IPS-18a (cell line): ENCODE results near the gene TAP2.
A peak's percentile ranks its signal among the peaks of the same experiment; 100 is the strongest.

Source experiments
- H3K27ac ChIP-seq: one replicate; pipeline ENCODE4 v1.5.1; 2013; ENCODE audit warnings: low read length
- H3K27me3 ChIP-seq: one replicate; pipeline ENCODE4 v1.6.1; 2013; ENCODE audit warnings: mild to moderate bottlenecking, low read length; ENCODE audit not compliant: control insufficient read depth, insufficient read depth
- H3K36me3 ChIP-seq: one replicate; pipeline ENCODE4 v1.6.1; 2013; ENCODE audit warnings: low read depth, low read length; ENCODE audit not compliant: control insufficient read depth
- H3K4me1 ChIP-seq: one replicate; pipeline ENCODE4 v1.6.1; 2013; ENCODE audit warnings: low read depth, low read length; ENCODE audit not compliant: control insufficient read depth
- H3K4me3 ChIP-seq: one replicate; pipeline ENCODE4 v1.5.1; 2013; ENCODE audit warnings: low read length
- H3K9ac ChIP-seq: one replicate; pipeline ENCODE4 v1.6.1; 2013; ENCODE audit warnings: mild to moderate bottlenecking, low read length, moderate library complexity
- H3K9me3 ChIP-seq: one replicate; pipeline ENCODE4 v1.6.1; 2013; ENCODE audit warnings: low read depth, low read length; ENCODE audit not compliant: control insufficient read depth

The TAP2 gene

DNA sequence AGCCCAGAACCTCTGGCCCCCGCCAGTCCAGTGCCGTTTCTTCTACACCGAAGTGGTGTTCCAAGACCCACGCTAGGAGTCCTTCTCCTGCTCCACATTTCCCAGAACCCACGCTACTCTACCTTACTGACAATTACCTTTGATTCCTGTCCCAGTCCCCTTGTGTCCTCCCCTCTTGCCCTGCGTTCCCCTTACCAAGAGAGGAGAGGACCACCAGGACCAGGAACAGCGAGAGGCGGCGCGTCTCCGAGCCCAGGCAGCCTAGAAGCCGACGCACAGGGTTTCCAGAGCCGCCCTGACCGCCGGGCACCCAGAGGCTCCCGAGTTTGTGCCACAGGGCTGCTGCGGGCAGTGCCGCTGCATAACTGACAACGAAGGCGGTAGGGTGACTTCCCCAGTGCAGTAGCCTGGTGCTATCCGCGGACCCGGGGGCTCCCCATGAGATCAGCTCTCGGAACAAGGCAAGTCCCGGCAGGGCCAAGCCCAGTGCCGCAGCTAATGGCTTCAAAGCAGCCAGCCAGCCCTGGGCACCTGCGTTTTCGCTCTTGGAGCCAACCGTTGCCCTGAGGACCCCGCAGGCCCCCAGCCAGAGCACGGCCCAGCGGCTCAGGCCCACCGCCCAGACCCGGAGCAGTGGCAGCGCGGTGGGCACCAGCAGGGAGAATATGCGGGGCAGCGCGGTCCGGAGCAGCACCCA is 14.5 kb upstream of the TAP2 start:
- Histone ChIP-seq H3K4me3 (peak overlapping the region; percentile 81), H3K9ac (peak overlapping the region; percentile 25), H3K36me3 (no peaks in the 10 kb centered on the region), H3K27me3 (peaks cover 64% of the 10 kb centered on the region), H3K4me1 (no peaks in the 10 kb centered on the region), H3K27ac (no peak overlapping the region), H3K9me3 (no peaks in the 10 kb centered on the region)

DNA sequence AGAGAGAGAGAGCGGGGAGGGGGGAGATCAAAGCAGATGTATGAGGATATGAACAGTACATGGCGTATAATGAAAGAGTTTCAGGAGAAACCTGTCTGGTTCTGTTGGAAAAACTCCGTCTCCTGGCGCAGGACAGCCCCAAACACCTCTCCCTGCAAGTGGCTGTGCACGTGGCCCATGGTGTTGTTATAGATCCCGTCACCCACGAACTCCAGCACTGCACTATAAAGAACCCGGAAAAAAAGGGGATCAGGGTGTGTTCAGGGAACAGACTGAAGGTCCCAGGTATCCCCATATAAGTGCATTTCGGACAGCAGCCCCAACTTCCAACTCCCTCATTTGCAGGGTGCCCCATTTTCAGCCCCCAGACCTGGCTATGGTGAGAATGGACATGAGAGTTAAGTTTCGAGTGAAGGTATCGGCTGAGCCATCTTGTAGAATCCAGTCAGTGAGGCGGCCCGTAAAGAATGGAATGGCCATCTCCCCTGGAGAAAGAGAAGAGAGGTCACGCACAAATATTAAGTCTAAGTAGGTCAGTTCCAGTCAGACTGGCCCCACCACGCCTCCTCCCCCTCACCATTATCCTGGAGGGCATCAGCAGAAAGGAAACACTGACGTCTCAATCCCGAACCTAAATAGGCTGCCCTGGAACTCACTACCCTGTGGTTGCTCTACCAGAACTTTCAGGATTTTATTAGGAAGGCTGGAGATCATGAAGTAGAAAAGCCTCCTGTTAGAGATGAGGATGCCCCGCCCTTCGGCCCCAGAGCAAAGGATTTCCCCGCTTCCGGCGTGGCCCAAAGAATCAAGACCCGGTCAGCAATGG is 13.7 kb upstream of the TAP2 start:
- Histone ChIP-seq H3K4me1 (no peaks in the 10 kb centered on the region), H3K27me3 (peaks cover 62% of the 10 kb centered on the region), H3K4me3 (peak overlapping the region; percentile 81), H3K36me3 (no peaks in the 10 kb centered on the region), H3K9me3 (no peaks in the 10 kb centered on the region), H3K9ac (no peak overlapping the region), H3K27ac (no peak overlapping the region)

DNA sequence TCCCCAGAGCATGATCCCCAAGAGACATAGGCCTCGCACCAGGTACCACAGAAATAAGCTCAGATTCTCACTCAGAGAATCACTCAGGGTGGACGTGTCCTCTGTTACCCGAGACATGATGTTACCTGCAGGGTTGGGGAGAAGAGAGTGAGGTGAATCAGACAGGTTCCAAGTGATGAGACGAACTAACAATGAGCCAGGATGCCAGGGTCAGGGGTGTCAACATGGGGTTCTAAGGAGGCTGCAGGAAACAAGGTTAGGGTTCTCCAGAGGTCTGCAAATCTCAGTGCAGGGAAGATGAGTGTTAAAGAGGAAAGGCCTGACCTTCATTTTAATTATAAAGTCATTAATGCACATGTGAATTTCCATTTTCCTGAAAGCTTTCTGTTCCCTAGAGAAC is 12.5 kb upstream of the TAP2 start:
- Histone ChIP-seq H3K27ac (no peak overlapping the region), H3K9me3 (no peaks in the 10 kb centered on the region), H3K27me3 (peaks cover 53% of the 10 kb centered on the region), H3K36me3 (no peaks in the 10 kb centered on the region), H3K9ac (no peak overlapping the region), H3K4me1 (no peaks in the 10 kb centered on the region), H3K4me3 (no peak overlapping the region)

DNA sequence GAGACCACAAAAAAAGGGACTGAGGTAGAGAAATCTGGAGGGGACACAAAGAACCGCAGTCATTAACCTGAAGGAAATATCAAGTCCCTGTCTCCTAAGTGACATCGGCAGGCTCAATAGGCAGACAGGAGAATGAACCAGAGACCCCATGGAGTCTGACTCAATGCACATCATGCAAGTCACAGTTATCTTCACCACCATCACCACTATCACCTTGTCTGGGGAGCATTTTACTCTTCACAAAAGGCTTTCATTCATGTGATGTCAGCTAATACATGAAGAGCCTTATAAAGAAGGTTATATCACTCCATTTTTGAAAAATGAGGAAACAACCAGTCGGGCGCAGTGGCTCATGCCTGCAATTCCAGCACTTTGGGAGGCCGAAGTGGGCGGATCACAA is 10.6 kb upstream of the TAP2 start:
- no peaks in the 10 kb centered on the region for H3K36me3 ChIP-seq
- H3K27me3 ChIP-seq: peaks cover 42% of the 10 kb centered on the region
- no peaks in the 10 kb centered on the region for H3K9me3 ChIP-seq
- no peak overlapping the region for H3K27ac ChIP-seq
- no peak overlapping the region for H3K9ac ChIP-seq
- H3K4me1 ChIP-seq: no peaks in the 10 kb centered on the region
- H3K4me3 ChIP-seq: no peak overlapping the region

DNA sequence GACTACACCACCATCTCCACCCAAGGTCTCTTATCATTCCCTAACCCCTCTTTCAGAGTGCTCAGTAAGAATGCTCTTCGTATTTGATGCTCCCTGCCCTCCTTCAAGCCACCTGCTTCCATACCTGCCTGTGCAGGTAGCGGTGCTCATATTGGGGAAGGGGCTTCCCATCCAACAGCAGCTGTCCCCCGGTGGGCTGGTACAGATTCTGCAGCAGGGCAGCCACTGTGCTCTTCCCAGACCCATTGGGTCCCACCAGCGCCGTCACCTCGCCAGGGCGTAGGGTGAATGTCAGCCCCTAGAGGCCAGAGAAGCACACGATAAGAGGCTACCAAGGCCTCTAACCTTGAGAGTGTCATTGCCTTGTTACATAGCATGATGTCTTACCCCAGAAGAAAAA is 9.3 kb upstream of the TAP2 start:
- H3K9ac ChIP-seq: no peak overlapping the region
- no peaks in the 10 kb centered on the region for H3K4me1 ChIP-seq
- H3K27me3 ChIP-seq: peaks cover 47% of the 10 kb centered on the region
- H3K36me3 ChIP-seq: no peaks in the 10 kb centered on the region
- no peaks in the 10 kb centered on the region for H3K9me3 ChIP-seq
- no peak overlapping the region for H3K27ac ChIP-seq
- H3K4me3 ChIP-seq: no peak overlapping the region

DNA sequence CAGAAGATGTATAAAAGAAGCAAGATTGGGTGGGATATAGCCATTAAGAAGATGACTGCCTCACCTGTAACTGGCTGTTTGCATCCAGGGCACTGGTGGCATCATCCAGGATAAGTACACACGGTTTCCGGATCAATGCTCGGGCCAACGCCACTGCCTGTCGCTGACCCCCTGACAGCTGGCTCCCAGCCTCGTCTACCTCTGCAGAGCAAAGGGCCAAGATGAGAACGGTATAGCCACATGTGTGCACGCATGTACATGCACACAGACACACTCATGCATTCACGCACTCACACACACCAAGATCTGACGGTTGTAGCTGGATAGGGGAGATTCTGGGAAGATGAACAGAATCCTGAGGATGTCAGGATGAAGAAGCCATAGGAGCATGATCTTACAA is 8.5 kb upstream of the TAP2 start:
- Histone ChIP-seq H3K4me3 (no peak overlapping the region), H3K4me1 (no peaks in the 10 kb centered on the region)

DNA sequence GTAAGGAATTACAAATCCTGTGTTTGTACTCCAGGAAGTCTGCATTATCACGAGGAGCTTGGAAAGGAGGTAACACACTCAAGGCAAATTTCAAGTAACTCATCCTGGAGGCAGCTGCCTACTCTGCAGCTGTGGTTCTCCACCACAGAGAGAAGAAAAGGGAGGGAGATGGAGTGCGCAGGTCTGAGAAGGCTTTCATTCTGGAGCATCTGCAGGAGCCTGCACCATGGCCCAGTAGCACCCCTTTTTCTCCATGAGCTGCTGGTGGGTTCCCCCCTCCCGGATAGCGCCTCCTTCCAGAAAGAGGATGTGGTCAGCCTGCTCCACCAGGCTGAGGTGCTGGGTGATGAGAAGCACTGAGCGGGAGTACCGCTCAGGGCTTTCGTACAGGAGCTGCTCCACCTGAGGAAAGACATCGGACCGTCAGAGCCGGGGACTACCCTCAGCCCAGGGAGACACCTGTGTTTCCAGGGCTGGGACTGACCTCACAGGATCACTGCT is 6.9 kb upstream of the TAP2 start:
- Histone ChIP-seq H3K9ac (no peak overlapping the region), H3K4me3 (no peak overlapping the region), H3K27me3 (peaks cover 31% of the 10 kb centered on the region), H3K4me1 (no peaks in the 10 kb centered on the region), H3K27ac (no peak overlapping the region), H3K36me3 (no peaks in the 10 kb centered on the region), H3K9me3 (no peaks in the 10 kb centered on the region)

More for the DNA sequence above, 8.5 kb upstream of the TAP2 start:
- no peak overlapping the region for H3K9ac ChIP-seq
- peaks cover 45% of the 10 kb centered on the region for H3K27me3 ChIP-seq
- no peak overlapping the region for H3K27ac ChIP-seq
- H3K36me3 ChIP-seq: no peaks in the 10 kb centered on the region
- no peaks in the 10 kb centered on the region for H3K9me3 ChIP-seq

DNA sequence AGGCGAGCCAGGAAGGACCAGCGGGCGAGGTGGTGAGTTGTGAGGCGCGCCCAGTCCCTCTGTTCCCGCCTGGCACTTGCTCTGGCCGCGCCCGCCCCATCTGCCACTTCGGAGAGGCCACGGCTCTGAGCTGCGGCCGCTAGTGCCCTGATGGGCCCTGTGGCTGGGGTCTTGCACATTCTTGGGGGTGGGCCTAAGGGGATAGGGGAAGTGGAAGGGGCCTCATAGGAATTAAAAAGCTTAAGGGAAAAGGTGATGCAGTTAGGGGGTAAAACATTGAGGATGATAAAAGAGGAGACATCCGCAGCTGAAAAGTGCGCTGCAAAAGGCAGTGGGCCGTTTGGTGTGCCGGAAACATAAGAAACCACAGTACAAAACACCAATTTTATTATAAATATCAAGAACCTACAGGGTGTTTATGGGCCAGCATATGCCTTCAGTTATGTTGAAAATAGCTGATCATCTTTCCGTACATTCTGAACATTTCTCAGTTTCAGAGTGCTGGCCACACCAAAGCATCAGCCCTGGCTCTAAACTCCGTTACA is 6.4 kb upstream of the TAP2 start:
- H3K4me1 ChIP-seq: no peaks in the 10 kb centered on the region
- H3K9me3 ChIP-seq: no peaks in the 10 kb centered on the region
- no peak overlapping the region for H3K27ac ChIP-seq
- H3K4me3 ChIP-seq: peak overlapping the region; percentile 88
- H3K36me3 ChIP-seq: no peaks in the 10 kb centered on the region
- peaks cover 28% of the 10 kb centered on the region for H3K27me3 ChIP-seq
- no peak overlapping the region for H3K9ac ChIP-seq

DNA sequence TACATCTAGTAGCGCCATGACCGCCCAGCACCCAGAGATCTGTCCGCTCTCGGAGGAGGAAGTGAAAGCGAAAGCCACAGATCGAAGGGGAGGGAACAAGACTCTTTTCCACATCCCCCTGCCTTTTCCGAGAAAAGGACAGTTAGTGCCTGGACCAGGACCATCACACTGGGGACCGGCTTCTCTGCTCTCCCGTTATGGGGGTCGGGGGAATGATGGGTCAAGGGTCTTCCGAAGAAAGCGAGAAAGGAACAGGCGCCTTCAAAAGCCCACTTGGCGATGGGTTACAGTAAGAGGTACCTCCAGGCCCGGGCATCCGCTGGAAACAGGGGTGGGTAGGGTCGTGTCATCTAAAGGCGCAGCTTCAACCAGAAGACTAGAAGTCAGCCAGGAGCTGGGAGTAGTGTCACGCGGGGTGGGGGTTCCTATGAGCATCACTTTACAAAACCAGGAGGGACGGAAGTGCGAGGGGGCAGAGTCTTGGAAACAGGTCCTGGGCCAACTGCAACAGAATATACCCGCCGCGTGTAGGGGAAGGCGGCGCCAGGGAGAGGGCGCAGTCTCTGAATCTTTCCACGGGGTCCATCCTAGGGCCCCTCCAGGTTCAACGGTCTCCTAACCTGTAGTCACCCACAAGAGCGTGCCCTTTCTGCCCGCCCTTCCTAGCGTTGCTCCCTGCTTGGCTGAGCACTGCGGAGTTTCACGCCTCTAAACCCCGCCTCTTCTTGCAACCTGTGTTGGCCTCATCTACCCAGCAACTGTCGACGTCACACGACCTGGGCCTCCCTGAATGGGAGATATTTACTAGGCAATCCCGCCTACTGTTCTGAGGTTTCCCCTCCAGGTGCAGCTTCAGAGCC is 5.7 kb upstream of the TAP2 start, which contains the start of gene PSMB8:
TSS of gene PSMB8 (minus strand) at position 69 of the 860 bp plus-strand sequence. CDS start at position 18, 51 bp downstream.
- H3K9me3 ChIP-seq: no peaks in the 10 kb centered on the region

DNA sequence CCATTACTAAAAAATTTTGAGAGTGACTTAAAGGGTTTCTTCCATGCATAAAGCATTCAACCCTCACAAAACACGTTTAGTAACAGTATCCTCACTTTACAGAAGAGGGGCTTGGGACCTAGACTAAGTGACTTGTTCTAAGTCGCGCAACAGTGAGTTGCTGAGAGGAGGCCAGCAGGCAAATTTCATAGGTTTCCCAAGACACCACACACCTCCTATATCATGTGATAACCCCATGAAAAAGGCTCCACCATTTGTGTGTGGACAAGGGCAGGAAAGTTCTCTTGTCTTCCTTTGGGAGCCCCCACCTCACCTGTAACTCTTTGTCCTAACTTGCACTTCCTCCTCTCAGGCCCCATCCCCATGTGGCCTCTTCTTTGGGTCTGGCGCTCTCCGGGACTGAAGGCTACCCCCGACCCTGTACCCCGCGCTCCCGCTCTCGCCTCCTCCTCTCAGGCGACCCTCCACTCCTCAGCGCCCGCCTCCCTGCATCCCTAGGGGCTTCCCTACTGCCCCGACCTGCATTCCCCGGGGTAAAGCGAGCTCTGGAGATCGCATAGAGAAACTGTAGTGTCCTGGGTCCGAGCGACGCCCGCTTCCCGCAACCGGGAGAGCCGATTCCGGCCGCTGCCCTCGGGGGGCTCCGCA is 4.9 kb upstream of the TAP2 start:
- Histone ChIP-seq H3K36me3 (no peaks in the 10 kb centered on the region), H3K4me3 (peak overlapping the region; percentile 88), H3K4me1 (no peaks in the 10 kb centered on the region), H3K9ac (peak overlapping the region; percentile 64), H3K9me3 (no peaks in the 10 kb centered on the region), H3K27ac (no peak overlapping the region), H3K27me3 (peaks cover 28% of the 10 kb centered on the region)

More for the DNA sequence above, 5.7 kb upstream of the TAP2 start, which contains the start of gene PSMB8:
- Histone ChIP-seq H3K9ac (peak within 1 kb of the TSS; percentile 64), H3K4me1 (no peaks in the 10 kb centered on the region), H3K4me3 (peak within 1 kb of the TSS; percentile 88), H3K27ac (no peak within 1 kb of the TSS), H3K36me3 (no peaks in the 10 kb centered on the region), H3K27me3 (peaks cover 28% of the 10 kb centered on the region)
